Liver (tissue), 3 donors: ENCODE measurements around the gene FAM222A.

Source experiments
- ATF3 ChIP-seq: IDR thresholded peaks from 2 replicates; pipeline ENCODE4 v1.6.1; 2016; ENCODE audit warnings: antibody characterized with exemption
- CTCF ChIP-seq: fragments of 150-350 bp; IDR thresholded peaks from 2 replicates; pipeline ENCODE4 v1.5.1; 2017; ENCODE audit warnings: improper control_type of control experiment, low read depth, low read length; ENCODE audit not compliant: missing input control
- EGR1 ChIP-seq, 2 donors: IDR thresholded peaks; 2 replicates each; pipeline ENCODE4 v1.6.1; 2016 to 2018; ENCODE audit warnings: antibody characterized with exemption in 2 of 2, low read depth in 2 of 2
- FOXA1 ChIP-seq: IDR thresholded peaks from 2 replicates; pipeline ENCODE4 v1.6.1; 2016; ENCODE audit warnings: antibody characterized with exemption
- GABPA ChIP-seq, 2 donors: IDR thresholded peaks in 1 of 2; conservative IDR thresholded peaks in 1 of 2; 2 replicates each; pipeline ENCODE4 v1.6.1; 2016; ENCODE audit warnings: antibody characterized with exemption in 2 of 2, mild to moderate bottlenecking in 1 of 2, moderate library complexity in 1 of 2
- HNF4A ChIP-seq, 2 donors: conservative IDR thresholded peaks; 2 replicates each; pipeline ENCODE4 v1.6.1; 2016; ENCODE audit warnings: antibody characterized with exemption in 2 of 2, mild to moderate bottlenecking in 2 of 2
- JUND ChIP-seq, 2 donors: IDR thresholded peaks; 2 replicates each; pipeline ENCODE4 v1.6.1; 2016; ENCODE audit warnings: antibody characterized with exemption in 2 of 2
- MAX ChIP-seq: IDR thresholded peaks from 2 replicates; pipeline ENCODE4 v1.6.1; 2016; ENCODE audit warnings: antibody characterized with exemption
- NR2F2 ChIP-seq: IDR thresholded peaks from 2 replicates; pipeline ENCODE4 v1.6.1; 2016; ENCODE audit warnings: antibody characterized with exemption
- RAD21 ChIP-seq, 2 donors: IDR thresholded peaks; 2 replicates each; pipeline ENCODE4 v1.6.1; 2016; ENCODE audit warnings: antibody characterized with exemption in 2 of 2, mild to moderate bottlenecking in 2 of 2
- SP1 ChIP-seq: IDR thresholded peaks from 2 replicates; pipeline ENCODE4 v1.6.1; 2018; ENCODE audit warnings: antibody characterized with exemption, mild to moderate bottlenecking
- TAF1 ChIP-seq: conservative IDR thresholded peaks from 2 replicates; pipeline ENCODE4 v1.6.1; 2016; ENCODE audit warnings: antibody characterized with exemption, mild to moderate bottlenecking
- YY1 ChIP-seq: IDR thresholded peaks from 2 replicates; pipeline ENCODE4 v1.6.1; 2016; ENCODE audit warnings: antibody characterized with exemption, mild to moderate bottlenecking
- ZBTB33 ChIP-seq: IDR thresholded peaks from 2 replicates; pipeline ENCODE4 v1.6.1; 2016; ENCODE audit warnings: antibody characterized with exemption
- donor health status: healthy.
- donor health status: healthy.

GRCh38 chr12:109686523-109686922 lies 27.1 kb upstream of the FAM222A start:
- TF ChIP-seq CTCF (no peak), EGR1 (IDR thresholded peaks at IDR 0.05; ENCODE audit: low read depth in 2 of 2) (no peak), JUND (IDR thresholded peaks at IDR 0.05) (no peak), ZBTB33 (no peak), MAX (no peak), TAF1 (no peak), RAD21 (IDR thresholded peaks at IDR 0.05) (no peak), FOXA1 (no peak), HNF4A (conservative IDR thresholded peaks at IDR 0.05) (no peak), NR2F2 (no peak), SP1 (no peak), ATF3 (no peak), GABPA (IDR thresholded peaks at IDR 0.05 in 1 of 2, conservative IDR thresholded peaks at IDR 0.05 in 1 of 2) (no peak), YY1 (no peak)
